ENCODE data around the gene TMEM82. TPM values are rescaled to one million over a fixed set of nuclear protein-coding genes. Genes with fewer than 3 reads are reported as not detected.

TMEM82 gene
- polyA plus RNA-seq, 1 donor, result 15.6 TPM

DNA sequence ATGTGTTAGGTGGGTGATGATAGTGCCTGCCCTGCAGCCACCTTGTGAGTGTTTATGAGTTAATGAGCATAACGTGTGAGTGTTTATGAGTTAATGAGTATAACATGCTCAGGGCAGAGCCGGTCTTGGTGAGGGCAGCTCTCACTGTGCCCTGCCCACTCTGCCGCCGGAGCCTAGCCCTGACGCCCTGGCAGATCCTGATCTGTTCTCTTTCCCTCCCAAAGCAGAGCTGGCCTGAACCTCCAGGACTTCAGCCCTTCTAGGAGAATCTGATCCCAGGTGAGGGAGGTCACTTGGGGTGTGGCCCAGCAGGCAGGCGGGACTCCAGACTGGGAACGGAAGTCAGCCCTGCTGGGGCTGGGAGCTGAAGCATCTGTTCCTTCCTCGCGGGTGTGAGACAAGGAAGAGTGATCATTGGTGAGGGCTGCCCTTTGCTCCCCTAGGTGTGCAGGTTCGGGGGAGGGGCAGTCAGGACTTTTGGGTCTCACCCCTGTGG, 22.0 kb downstream of the TMEM82 start:
- no peaks in the 10 kb centered on the region for H3K27me3 ChIP-seq (ENCODE audit: control insufficient read depth, insufficient read depth, low read length)
- H3K9me3 ChIP-seq (ENCODE audit: control insufficient read depth, low read depth, low read length), result no peaks in the 10 kb centered on the region
- peak overlapping the region; percentile 71 for H3K27ac ChIP-seq (ENCODE audit: low read length)
- H3K4me3 ChIP-seq (ENCODE audit: low read length), result no peak overlapping the region
- WGBS (ENCODE audit: insufficient coverage, low lambda C conversion rate), result no CpG with 5 or more reads among the region's 10 CpGs
- peak; percentile 75 to 90 for DNase-seq
- peaks cover 51% of the 10 kb centered on the region for H3K36me3 ChIP-seq (ENCODE audit: control insufficient read depth, insufficient read depth, low read length)
- peaks cover 35% of the 10 kb centered on the region for H3K4me1 ChIP-seq (ENCODE audit: control insufficient read depth, insufficient read depth, low read length)

GRCh38 chr1:15764890-15765289, 22.6 kb downstream of the TMEM82 start:
- peak in 1 of 2 donors; percentile 1 for DNase-seq
- H3K4me1 ChIP-seq (ENCODE audit: control insufficient read depth, insufficient read depth, low read length), result peaks cover 31% of the 10 kb centered on the region
- no peaks in the 10 kb centered on the region for H3K9me3 ChIP-seq (ENCODE audit: control insufficient read depth, low read depth, low read length)
- no CpG with 5 or more reads among the region's 15 CpGs for WGBS (ENCODE audit: insufficient coverage, low lambda C conversion rate)
- H3K36me3 ChIP-seq (ENCODE audit: control insufficient read depth, insufficient read depth, low read length), result peaks cover 54% of the 10 kb centered on the region
- no peaks in the 10 kb centered on the region for H3K27me3 ChIP-seq (ENCODE audit: control insufficient read depth, insufficient read depth, low read length)
- peak overlapping the region; percentile 71 for H3K27ac ChIP-seq (ENCODE audit: low read length)
- no peak overlapping the region for H3K4me3 ChIP-seq (ENCODE audit: low read length)

DNA sequence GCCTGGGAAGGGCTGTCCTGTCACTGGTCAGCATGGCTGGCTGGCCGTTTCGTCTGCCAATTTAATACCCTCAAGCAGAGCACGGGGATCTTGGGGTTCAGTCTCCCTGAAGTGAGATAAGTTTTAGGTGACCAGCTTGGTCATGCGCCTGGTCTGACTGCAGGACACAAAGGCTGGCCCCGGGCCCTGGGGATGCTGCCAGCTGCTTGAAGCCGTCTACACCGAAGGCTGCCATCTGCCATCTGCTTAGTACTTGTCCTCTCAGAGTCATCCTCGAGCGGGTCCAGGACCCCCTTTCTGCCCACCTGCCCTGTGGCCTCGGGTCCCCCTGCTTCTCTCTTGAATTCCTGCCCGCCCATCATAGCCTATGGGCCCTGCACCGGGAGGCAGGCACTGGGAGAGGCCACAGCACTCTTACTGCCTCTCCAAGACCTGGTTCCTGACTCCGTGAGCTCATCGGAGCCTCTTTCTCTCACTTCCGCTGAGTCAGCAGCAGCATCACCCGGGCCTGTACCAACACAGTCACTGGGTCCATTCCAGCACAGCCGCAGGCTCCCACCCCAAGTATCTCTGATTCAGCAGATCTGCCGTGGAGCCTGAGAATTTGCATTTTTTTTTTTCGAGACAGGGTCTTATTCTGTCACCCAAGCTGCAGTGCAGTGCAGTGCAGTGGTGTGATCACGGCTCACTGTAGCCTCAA, 23.3 kb downstream of the TMEM82 start:
- Histone ChIP-seq H3K4me1 (ENCODE audit: control insufficient read depth, insufficient read depth, low read length) (peaks cover 28% of the 10 kb centered on the region), H3K36me3 (ENCODE audit: control insufficient read depth, insufficient read depth, low read length) (peaks cover 62% of the 10 kb centered on the region), H3K4me3 (ENCODE audit: low read length) (no peak overlapping the region), H3K9me3 (ENCODE audit: control insufficient read depth, low read depth, low read length) (no peaks in the 10 kb centered on the region), H3K27me3 (ENCODE audit: control insufficient read depth, insufficient read depth, low read length) (no peaks in the 10 kb centered on the region), H3K27ac (ENCODE audit: low read length) (no peak overlapping the region)
- no peak for DNase-seq
- WGBS (ENCODE audit: insufficient coverage, low lambda C conversion rate), result no CpG with 5 or more reads among the region's 20 CpGs

DNA sequence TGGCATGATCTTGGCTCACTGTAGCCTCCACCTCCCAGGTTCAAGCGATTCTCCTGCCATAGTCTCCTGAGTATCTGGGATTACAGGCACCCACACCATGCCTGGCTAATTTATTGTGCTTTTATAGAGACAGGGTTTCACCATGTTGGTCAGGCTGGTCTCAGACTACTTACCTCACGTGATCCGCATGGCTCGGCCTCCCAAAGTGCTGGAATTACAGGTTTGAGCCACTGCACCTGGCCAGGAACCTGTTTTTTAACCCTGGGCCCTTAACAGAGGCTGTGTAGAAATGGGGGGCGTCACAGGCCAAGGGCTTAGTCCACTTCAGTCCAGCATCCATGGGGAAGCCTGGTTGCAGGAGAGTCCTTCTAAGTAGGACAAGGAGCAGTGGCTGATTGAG, 25.6 kb downstream of the TMEM82 start:
- Histone ChIP-seq H3K36me3 (ENCODE audit: control insufficient read depth, insufficient read depth, low read length) (peaks cover 79% of the 10 kb centered on the region), H3K4me1 (ENCODE audit: control insufficient read depth, insufficient read depth, low read length) (peaks cover 14% of the 10 kb centered on the region), H3K27me3 (ENCODE audit: control insufficient read depth, insufficient read depth, low read length) (no peaks in the 10 kb centered on the region), H3K9me3 (ENCODE audit: control insufficient read depth, low read depth, low read length) (no peaks in the 10 kb centered on the region), H3K27ac (ENCODE audit: low read length) (no peak overlapping the region), H3K4me3 (ENCODE audit: low read length) (no peak overlapping the region)
- DNase-seq, result no peak
- no CpG with 5 or more reads among the region's 5 CpGs for WGBS (ENCODE audit: insufficient coverage, low lambda C conversion rate)

GRCh38 chr1:15768388-15768787, 26.1 kb downstream of the TMEM82 start:
- 100% methylated on average over 1 of the region's 7 CpGs for WGBS (ENCODE audit: insufficient coverage, low lambda C conversion rate)
- peaks cover 80% of the 10 kb centered on the region for H3K36me3 ChIP-seq (ENCODE audit: control insufficient read depth, insufficient read depth, low read length)
- H3K27me3 ChIP-seq (ENCODE audit: control insufficient read depth, insufficient read depth, low read length), result no peaks in the 10 kb centered on the region
- H3K9me3 ChIP-seq (ENCODE audit: control insufficient read depth, low read depth, low read length), result no peaks in the 10 kb centered on the region
- peaks cover 14% of the 10 kb centered on the region for H3K4me1 ChIP-seq (ENCODE audit: control insufficient read depth, insufficient read depth, low read length)
- peak in 1 of 2 donors; percentile 1 for DNase-seq
- H3K4me3 ChIP-seq (ENCODE audit: low read length), result no peak overlapping the region
- no peak overlapping the region for H3K27ac ChIP-seq (ENCODE audit: low read length)

DNA sequence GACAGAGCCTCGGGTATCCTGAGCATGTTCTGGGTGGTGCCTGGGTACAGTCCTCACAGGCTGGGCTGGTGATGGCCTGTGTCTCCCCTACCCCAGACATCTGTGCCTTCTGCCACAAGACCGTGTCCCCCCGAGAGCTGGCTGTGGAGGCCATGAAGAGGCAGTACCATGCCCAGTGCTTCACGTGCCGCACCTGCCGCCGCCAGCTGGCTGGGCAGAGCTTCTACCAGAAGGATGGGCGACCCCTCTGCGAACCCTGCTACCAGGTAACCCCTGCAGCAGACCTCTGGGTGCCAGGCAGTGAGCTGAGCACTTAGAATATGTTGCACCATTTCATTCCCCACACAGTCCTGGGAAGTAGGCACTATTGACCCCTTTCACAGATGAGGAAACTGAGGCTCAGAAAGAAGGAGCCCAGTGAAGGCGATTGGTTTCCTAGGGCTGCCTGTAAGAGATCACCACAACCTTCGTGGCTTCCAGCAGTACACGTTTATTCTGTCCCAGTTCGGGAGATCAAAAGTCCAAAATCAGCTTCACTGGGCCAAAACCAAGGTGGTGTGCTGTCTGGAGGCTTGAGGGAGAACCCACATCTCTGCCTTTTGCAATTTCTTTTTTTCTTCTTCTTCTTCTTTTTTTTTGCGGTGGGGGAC, 28.1 kb downstream of the TMEM82 start:
- Histone ChIP-seq H3K27ac (ENCODE audit: low read length) (no peak overlapping the region), H3K4me3 (ENCODE audit: low read length) (no peak overlapping the region), H3K36me3 (ENCODE audit: control insufficient read depth, insufficient read depth, low read length) (peaks cover 85% of the 10 kb centered on the region), H3K4me1 (ENCODE audit: control insufficient read depth, insufficient read depth, low read length) (peaks cover 1% of the 10 kb centered on the region), H3K27me3 (ENCODE audit: control insufficient read depth, insufficient read depth, low read length) (no peaks in the 10 kb centered on the region), H3K9me3 (ENCODE audit: control insufficient read depth, low read depth, low read length) (no peaks in the 10 kb centered on the region)
- 100% methylated on average over 1 of the region's 14 CpGs for WGBS (ENCODE audit: insufficient coverage, low lambda C conversion rate)
- DNase-seq, result peak in 1 of 2 donors; percentile 1

GRCh38 chr1:15771836-15772515, 29.7 kb downstream of the TMEM82 start:
- Histone ChIP-seq H3K36me3 (ENCODE audit: control insufficient read depth, insufficient read depth, low read length) (peaks cover 85% of the 10 kb centered on the region), H3K27me3 (ENCODE audit: control insufficient read depth, insufficient read depth, low read length) (no peaks in the 10 kb centered on the region), H3K27ac (ENCODE audit: low read length) (no peak overlapping the region), H3K9me3 (ENCODE audit: control insufficient read depth, low read depth, low read length) (no peaks in the 10 kb centered on the region), H3K4me3 (ENCODE audit: low read length) (no peak overlapping the region), H3K4me1 (ENCODE audit: control insufficient read depth, insufficient read depth, low read length) (peaks cover 5% of the 10 kb centered on the region)
- WGBS (ENCODE audit: insufficient coverage, low lambda C conversion rate), result no CpG with 5 or more reads among the region's 6 CpGs
- no peak for DNase-seq

DNA sequence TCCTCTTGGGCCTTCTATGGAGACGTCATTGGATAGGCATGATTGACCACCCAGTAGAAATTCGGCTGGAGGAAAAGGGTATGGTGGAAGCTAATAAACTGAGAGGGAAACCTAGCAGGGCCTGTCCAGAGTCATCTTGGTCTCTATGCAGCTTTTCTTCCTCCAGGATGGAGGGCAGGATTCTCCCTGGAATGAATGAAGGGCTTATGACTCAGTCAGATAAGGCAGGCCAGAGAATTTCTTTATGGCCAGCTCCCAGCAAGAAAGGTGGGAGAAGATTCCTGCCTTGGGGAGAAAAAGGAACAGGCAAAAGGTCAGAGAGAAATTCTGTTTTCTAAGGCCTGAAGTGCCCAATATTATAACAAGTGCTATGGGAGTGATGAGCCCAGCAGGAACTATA, 33.4 kb downstream of the TMEM82 start:
- Histone ChIP-seq H3K9me3 (ENCODE audit: control insufficient read depth, low read depth, low read length) (no peaks in the 10 kb centered on the region), H3K4me3 (ENCODE audit: low read length) (no peak overlapping the region), H3K36me3 (ENCODE audit: control insufficient read depth, insufficient read depth, low read length) (peaks cover 67% of the 10 kb centered on the region), H3K4me1 (ENCODE audit: control insufficient read depth, insufficient read depth, low read length) (peaks cover 37% of the 10 kb centered on the region), H3K27me3 (ENCODE audit: control insufficient read depth, insufficient read depth, low read length) (no peaks in the 10 kb centered on the region), H3K27ac (ENCODE audit: low read length) (peak overlapping the region; percentile 46)
- peak in 1 of 2 donors; percentile 32 for DNase-seq
- no CpG with 5 or more reads among the region's 2 CpGs for WGBS (ENCODE audit: insufficient coverage, low lambda C conversion rate)

- H3K27me3 ChIP-seq (ENCODE audit: control insufficient read depth, insufficient read depth, low read length), result no peaks in the 10 kb centered on the region
- H3K9me3 ChIP-seq (ENCODE audit: control insufficient read depth, low read depth, low read length), result no peaks in the 10 kb centered on the region
- no CpG with 5 or more reads among the region's 7 CpGs for WGBS (ENCODE audit: insufficient coverage, low lambda C conversion rate)
- H3K4me1 ChIP-seq (ENCODE audit: control insufficient read depth, insufficient read depth, low read length), result peaks cover 47% of the 10 kb centered on the region
- peak in 1 of 2 donors; percentile 64 for DNase-seq
- peak overlapping the region; percentile 9 for H3K27ac ChIP-seq (ENCODE audit: low read length)
- peaks cover 57% of the 10 kb centered on the region for H3K36me3 ChIP-seq (ENCODE audit: control insufficient read depth, insufficient read depth, low read length)
- no peak overlapping the region for H3K4me3 ChIP-seq (ENCODE audit: low read length)
These were observed 35.8 kb downstream of the TMEM82 start for GRCh38 chr1:15777909-15778707.

DNA sequence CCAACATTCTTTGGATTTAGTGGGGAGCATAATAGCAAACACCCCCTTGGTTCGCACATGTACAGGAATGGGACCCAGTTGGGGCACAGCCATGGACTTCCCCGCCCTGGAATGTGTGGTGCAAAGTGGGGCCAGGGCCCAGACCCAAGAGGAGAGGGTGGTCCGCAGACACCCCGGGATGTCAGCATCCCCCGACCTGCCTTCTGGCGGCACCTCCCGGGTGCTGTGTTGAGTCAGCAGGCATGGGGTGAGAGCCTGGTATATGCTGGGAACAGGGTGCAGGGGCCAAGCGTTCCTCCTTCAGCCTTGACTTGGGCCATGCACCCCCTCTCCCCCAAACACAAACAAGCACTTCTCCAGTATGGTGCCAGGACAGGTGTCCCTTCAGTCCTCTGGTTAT, 43.4 kb downstream of the TMEM82 start:
- Histone ChIP-seq H3K4me3 (ENCODE audit: low read length) (no peak overlapping the region), H3K36me3 (ENCODE audit: control insufficient read depth, insufficient read depth, low read length) (peaks cover 41% of the 10 kb centered on the region), H3K9me3 (ENCODE audit: control insufficient read depth, low read depth, low read length) (no peaks in the 10 kb centered on the region), H3K27ac (ENCODE audit: low read length) (no peak overlapping the region), H3K4me1 (ENCODE audit: control insufficient read depth, insufficient read depth, low read length) (peaks cover 19% of the 10 kb centered on the region), H3K27me3 (ENCODE audit: control insufficient read depth, insufficient read depth, low read length) (no peaks in the 10 kb centered on the region)
- WGBS (ENCODE audit: insufficient coverage, low lambda C conversion rate), result no CpG with 5 or more reads among the region's 8 CpGs
- no peak for DNase-seq
